K562 (cell line): ENCODE results near the gene FILIP1. TPM values are rescaled to one million over a fixed set of nuclear protein-coding genes. Genes with fewer than 3 reads are reported as not detected.

Experiments used
- ATAC-seq: fragments of 200-7000 bp; cut with Tn5 transposase; 3 replicates; pipeline ENCODE4 v1.9.1; 2020; ENCODE audit warnings: moderate library complexity
- BruUV-seq: library from RNA; stranded (reverse); fragments of 400-500 nt; replicated peaks from 2 replicates; lab custom pipeline; 2021; lab: Mats Ljungman, UMichigan
- CTCF ChIA-PET: fragments of 300-600 bp; formaldehyde crosslinking; extraction: SDS; loops from one replicate; lab custom pipeline; 2021; ENCODE audit warnings: low intra/inter-chr PET ratio; lab: Yijun Ruan, JAX
- POLR2A ChIA-PET: fragments of 300-600, 350-650 bp; sonication (Branson Sonifier 250); formaldehyde crosslinking; extraction: SDS; loops from one replicate; lab custom pipeline; 2021; ENCODE audit warnings: antibody characterized with exemption, inconsistent platforms; lab: Yijun Ruan, JAX
- DNase-seq, 4 experiments: peaks; one replicate each; pipeline versions ENCODE4 v3.0.0 to v3.0.0-alpha.2; 2011 to 2018; ENCODE audit warnings: low spot score in 3 of 4, mixed read lengths in 3 of 4; ENCODE audit errors: extremely low read depth in 1 of 4
- FAIRE-seq: peaks from 2 replicates; lab custom pipeline; 2011; peaks lifted over from hg19 to GRCh38; lab: Jason Lieb, UNC
- H2AFZ ChIP-seq: 2 replicates; pipeline ENCODE4 v1.6.0; 2011; ENCODE audit warnings: low read depth, low read length, control low read depth, inconsistent platforms
- H3K27ac ChIP-seq: fragments of 200-600 bp; 3 replicates; pipeline ENCODE4 v1.8.0; 2011; ENCODE audit warnings: low read depth, mild to moderate bottlenecking, control low read depth, inconsistent platforms, low read length, moderate library complexity, mixed read lengths; ENCODE audit errors: extremely low read depth
- H3K27me3 ChIP-seq, 2 experiments: fragments of 300-600 bp in 1 of 2; 2 replicates in 1 of 2; 3 replicates in 1 of 2; pipeline versions ENCODE4 v1.6.0 to v1.8.0; 2011; ENCODE audit warnings: inconsistent platforms in 2 of 2, low read length in 2 of 2, mild to moderate bottlenecking in 1 of 2, mixed read lengths in 1 of 2, moderate library complexity in 1 of 2; ENCODE audit not compliant: control insufficient read depth in 2 of 2, insufficient read depth in 2 of 2
- H3K36me3 ChIP-seq: fragments of 300-600 bp; 3 replicates; pipeline ENCODE4 v1.8.0; 2011; ENCODE audit warnings: mild to moderate bottlenecking, low read length, inconsistent platforms; ENCODE audit not compliant: control insufficient read depth, insufficient read depth
- H3K4me1 ChIP-seq, 2 experiments: fragments of 200-600 bp in 1 of 2; replicated peaks in 1 of 2; 2 replicates in 1 of 2; 3 replicates in 1 of 2; pipeline versions ENCODE4 v1.5.1 to v1.8.0; 2011; ENCODE audit warnings: inconsistent platforms in 2 of 2, low read length in 2 of 2, mild to moderate bottlenecking in 1 of 2, mixed read lengths in 1 of 2, moderate library complexity in 1 of 2; ENCODE audit not compliant: control insufficient read depth in 2 of 2, insufficient read depth in 2 of 2
- H3K4me2 ChIP-seq: 2 replicates; pipeline ENCODE4 v1.6.1; 2011; ENCODE audit warnings: low read length, control low read depth, inconsistent platforms, mixed read lengths; ENCODE audit not compliant: insufficient read depth
- H3K4me3 ChIP-seq: fragments of 200-600 bp; sonication (generic), shearing (Covaris generic); 2 replicates; pipeline ENCODE4 v1.5.1; 2016; ENCODE audit warnings: control low read depth, inconsistent platforms
- H3K79me2 ChIP-seq: fragments of 200-600 bp; 3 replicates; pipeline ENCODE4 v1.8.0; 2011; ENCODE audit warnings: low read length, inconsistent platforms; ENCODE audit not compliant: control insufficient read depth, insufficient read depth
- H3K9ac ChIP-seq, 2 experiments: 2 replicates each; pipeline versions ENCODE4 v1.6.0 to v1.6.1; 2011; ENCODE audit warnings: low read depth in 2 of 2, low read length in 2 of 2, control low read depth in 1 of 2, inconsistent platforms in 1 of 2, mild to moderate bottlenecking in 1 of 2, mixed read lengths in 1 of 2; ENCODE audit not compliant: insufficient read depth in 1 of 2
- H3K9me1 ChIP-seq: one replicate; pipeline ENCODE4 v1.6.0; 2011; ENCODE audit warnings: inconsistent platforms, mild to moderate bottlenecking, low read length, moderate library complexity; ENCODE audit not compliant: control insufficient read depth, insufficient read depth
- H3K9me3 ChIP-seq: replicated peaks from 2 replicates; pipeline ENCODE4 v1.5.1; 2011; ENCODE audit warnings: low read depth, low read length, inconsistent platforms; ENCODE audit not compliant: control insufficient read depth, insufficient read depth
- H4K20me1 ChIP-seq: replicated peaks from 2 replicates; pipeline ENCODE4 v1.6.1; 2011; ENCODE audit warnings: low read length, inconsistent platforms, mixed read lengths; ENCODE audit not compliant: control insufficient read depth, insufficient read depth
- BCL6 ChIP-seq: fragments of 250-450 bp; sonication (Bioruptor Pico); IDR thresholded peaks from 2 replicates; pipeline ENCODE4 v1.4.0; 2020
- FOXK1 ChIP-seq: sonication (generic); formaldehyde crosslinking; IDR thresholded peaks from 2 replicates; pipeline ENCODE4 v1.8.0; 2022; ENCODE audit warnings: missing genetic modification reagents, mild to moderate bottlenecking, borderline replicate concordance
- HDAC2 ChIP-seq: fragments of 450-650 bp; IDR thresholded peaks from 2 replicates; pipeline ENCODE4 v1.6.1; 2016; ENCODE audit warnings: mild to moderate bottlenecking
- MYBL2 ChIP-seq, 2 experiments: fragments of 450-650 bp in 1 of 2; sonication (generic) in 1 of 2; formaldehyde crosslinking in 1 of 2; IDR thresholded peaks; 2 replicates each; pipeline versions ENCODE4 v1.6.1 to v1.8.1; 2017 to 2022; ENCODE audit warnings: borderline replicate concordance in 1 of 2, inconsistent platforms in 1 of 2, low read depth in 1 of 2, mild to moderate bottlenecking in 1 of 2, missing genetic modification reagents in 1 of 2, moderate library complexity in 1 of 2
- USF2 ChIP-seq: sonication (generic); formaldehyde crosslinking; IDR thresholded peaks from 2 replicates; pipeline ENCODE4 v1.5.0; 2020; ENCODE audit warnings: missing genetic modification reagents
- ZFP91 ChIP-seq: sonication (generic); formaldehyde crosslinking; IDR thresholded peaks from 2 replicates; pipeline ENCODE4 v1.8.0; 2022; ENCODE audit warnings: mild to moderate bottlenecking, missing genetic modification reagents
- ZNF395 ChIP-seq: fragments of 200-800 bp; sonication (Bioruptor generic); IDR thresholded peaks from 2 replicates; pipeline ENCODE4 v1.6.1; 2017; ENCODE audit warnings: missing genetic modification characterization, missing compliant biosample characterization
- WGBS: fragments of 100-300 bp; shearing (Covaris generic); methylation state at CpG from one replicate; pipeline ENCODE4 v1.1.6; 2016; ENCODE audit warnings: low coverage, mixed read lengths; ENCODE audit not compliant: insufficient coverage; ENCODE audit errors: missing lambda C conversion rate; 5-methylcytosine and 5-hydroxymethylcytosine counted together
- in situ Hi-C: fragments of 300-500 bp; cut with MboI; formaldehyde crosslinking; loops from 4 replicates; pipeline ENCODE4 v1.15.0; 2018; ENCODE audit warnings: inconsistent platforms, mixed read lengths
- intact Hi-C: fragments of 100-400 bp; cut with micrococcal nuclease; formaldehyde crosslinking; loops from 2 replicates; pipeline ENCODE4 v1.14.2; 2022
- polyA plus RNA-seq, 8 experiments: library from polyadenylated mRNA; depleted of rRNA in 4 of 8; stranded (reverse) in 5 of 8; unstranded in 3 of 8; fragments of >200 nt; fragmentation: Nextera tagmentation in 2 of 8; fragmentation: Illumina TruSeq in 1 of 8; extraction: Ambion mirVana in 2 of 8; extraction: Trizol in 1 of 8; gene quantifications; 2 replicates each; pipeline versions ENCODE4 v1.2.1 to v1.2.3, GENCODE V29; 2011 to 2014; ENCODE audit warnings: inconsistent platforms in 1 of 8, missing spikeins in 1 of 8
- total RNA-seq, 7 experiments: library from RNA; depleted of rRNA in 6 of 7; stranded (reverse); fragments of >200 nt in 6 of 7; fragmentation: Illumina TruSeq in 2 of 7; extraction: Trizol in 2 of 7; gene quantifications; 2 replicates each; pipeline versions ENCODE4 v1.2.1 to v1.2.3, GENCODE V29; 2011 to 2021; ENCODE audit warnings: low replicate concordance in 1 of 7

The FILIP1 gene
- total and polyA plus RNA-seq, 9 of the 15 experiments (the other 6 are each of a cell fraction or from before 2014, with no cell fraction given) = 0.03 to 0.25 (median 0.10) TPM; not detected in 1

- TF ChIP-seq ZNF395 (CRISPR knock-in tag) (no peak), MYBL2 (IDR thresholded peaks at IDR 0.05; ENCODE audit: low read depth) (no peak), MYBL2 (CRISPR knock-in tag; IDR thresholded peaks at IDR 0.05; ENCODE audit: borderline replicate concordance) (no peak), USF2 (CRISPR knock-in tag) (no peak), HDAC2 (no peak)
These were observed 5.6 kb downstream of the FILIP1 start (continued) for GRCh38 chr6:75488033-75488432.

- in situ Hi-C loops (no loop called here), intact Hi-C loops (no loop called here)
- H3K36me3 ChIP-seq = no peaks in the 10 kb centered on the region
- no peak for ATAC-seq
- no peaks in the 10 kb centered on the region for H3K9me3 ChIP-seq
- no peak overlapping the region for H2AFZ ChIP-seq
- no peaks in the 10 kb centered on the region for H4K20me1 ChIP-seq
- H3K4me3 ChIP-seq = no peak overlapping the region
- BruUV-seq = no TSS peak
- no peaks in the 10 kb centered on the region for H3K4me1 ChIP-seq
- H3K27me3 ChIP-seq = no peaks in the 10 kb centered on the region
- FAIRE-seq = no peak
- ChIA-PET POLR2A (interaction anchor here (0.6 kb wide), 1 partner anchor 22 kb away, joined by 4 read pairs; no protein-coding TSS in a partner anchor), CTCF (no interaction called here)
- no peak for DNase-seq
- H3K4me2 ChIP-seq = no peak overlapping the region
- no peaks in the 10 kb centered on the region for H3K79me2 ChIP-seq
- TF ChIP-seq ZFP91 (CRISPR knock-in tag) = no peak
- no peak for TF ChIP-seq BCL6
- TF ChIP-seq FOXK1 (CRISPR knock-in tag) = no peak
- WGBS = 2% methylated on average over 6 of the region's 6 CpGs
- no peaks in the 10 kb centered on the region for H3K9me1 ChIP-seq
- no peak overlapping the region for H3K9ac ChIP-seq
- H3K27ac ChIP-seq = no peak overlapping the region
These were observed 6.6 kb downstream of the FILIP1 start for GRCh38 chr6:75486850-75487518.
